ENCODE measurements around the gene LGR4. TPM values are rescaled to one million over a fixed set of nuclear protein-coding genes. Genes with fewer than 3 reads are reported as not detected.

The LGR4 gene
- total and polyA plus RNA-seq, 2 of the 13 experiments (the other 11 are each of a cell fraction or from before 2014, with no cell fraction given) = 42.1 to 68.7 TPM

DNA sequence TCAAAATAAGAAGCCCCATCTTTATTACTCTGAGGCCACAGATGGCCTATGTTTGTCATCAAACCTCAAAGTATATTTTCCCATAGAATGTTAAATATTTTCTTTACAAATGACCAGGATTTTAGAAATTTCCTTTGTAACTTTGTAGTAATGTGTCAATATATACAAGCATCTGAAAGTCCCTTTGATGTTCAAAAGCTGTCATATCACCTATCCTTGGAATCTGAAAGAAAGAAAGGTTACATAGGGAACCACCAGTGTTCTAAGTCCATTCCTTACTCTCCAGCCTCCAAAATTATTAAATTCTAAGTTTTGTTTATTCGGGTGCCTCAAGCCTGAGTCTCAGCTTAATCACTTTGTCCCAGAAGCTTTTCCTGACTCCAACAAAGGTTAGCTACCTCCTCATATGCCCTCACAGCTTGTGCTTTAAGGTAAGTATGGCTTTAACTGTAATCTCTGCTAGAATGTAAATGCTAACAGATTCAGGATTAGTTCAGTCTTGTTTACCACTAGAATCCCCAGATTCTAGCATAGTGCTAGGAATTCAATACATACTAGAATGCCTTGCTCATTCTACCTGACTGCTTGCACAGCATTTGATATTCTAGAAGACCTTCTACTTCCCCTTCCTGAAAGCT, 141.8 kb downstream of the LGR4 start (continued):
- TF ChIP-seq, protein P1, sequence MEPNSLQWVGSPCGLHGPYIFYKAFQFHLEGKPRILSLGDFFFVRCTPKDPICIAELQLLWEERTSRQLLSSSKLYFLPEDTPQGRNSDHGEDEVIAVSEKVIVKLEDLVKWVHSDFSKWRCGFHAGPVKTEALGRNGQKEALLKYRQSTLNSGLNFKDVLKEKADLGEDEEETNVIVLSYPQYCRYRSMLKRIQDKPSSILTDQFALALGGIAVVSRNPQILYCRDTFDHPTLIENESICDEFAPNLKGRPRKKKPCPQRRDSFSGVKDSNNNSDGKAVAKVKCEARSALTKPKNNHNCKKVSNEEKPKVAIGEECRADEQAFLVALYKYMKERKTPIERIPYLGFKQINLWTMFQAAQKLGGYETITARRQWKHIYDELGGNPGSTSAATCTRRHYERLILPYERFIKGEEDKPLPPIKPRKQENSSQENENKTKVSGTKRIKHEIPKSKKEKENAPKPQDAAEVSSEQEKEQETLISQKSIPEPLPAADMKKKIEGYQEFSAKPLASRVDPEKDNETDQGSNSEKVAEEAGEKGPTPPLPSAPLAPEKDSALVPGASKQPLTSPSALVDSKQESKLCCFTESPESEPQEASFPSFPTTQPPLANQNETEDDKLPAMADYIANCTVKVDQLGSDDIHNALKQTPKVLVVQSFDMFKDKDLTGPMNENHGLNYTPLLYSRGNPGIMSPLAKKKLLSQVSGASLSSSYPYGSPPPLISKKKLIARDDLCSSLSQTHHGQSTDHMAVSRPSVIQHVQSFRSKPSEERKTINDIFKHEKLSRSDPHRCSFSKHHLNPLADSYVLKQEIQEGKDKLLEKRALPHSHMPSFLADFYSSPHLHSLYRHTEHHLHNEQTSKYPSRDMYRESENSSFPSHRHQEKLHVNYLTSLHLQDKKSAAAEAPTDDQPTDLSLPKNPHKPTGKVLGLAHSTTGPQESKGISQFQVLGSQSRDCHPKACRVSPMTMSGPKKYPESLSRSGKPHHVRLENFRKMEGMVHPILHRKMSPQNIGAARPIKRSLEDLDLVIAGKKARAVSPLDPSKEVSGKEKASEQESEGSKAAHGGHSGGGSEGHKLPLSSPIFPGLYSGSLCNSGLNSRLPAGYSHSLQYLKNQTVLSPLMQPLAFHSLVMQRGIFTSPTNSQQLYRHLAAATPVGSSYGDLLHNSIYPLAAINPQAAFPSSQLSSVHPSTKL (CRISPR knock-in tag; IDR thresholded peaks at IDR 0.05) = peak; percentile 96
- TF ChIP-seq TMF1 (CRISPR knock-in tag; IDR thresholded peaks at IDR 0.05; ENCODE audit: low read depth) = no peak
- TF ChIP-seq ZNF644 (CRISPR knock-in tag; IDR thresholded peaks at IDR 0.05; ENCODE audit: low read depth) = no peak
- no peak for TF ChIP-seq ZNF33B (CRISPR knock-in tag; IDR thresholded peaks at IDR 0.05)
- TF ChIP-seq MIXL1 (CRISPR knock-in tag; IDR thresholded peaks at IDR 0.05) = peak; percentile 40; the same call in 1 of the 2 replicates
- TF ChIP-seq, protein P2, sequence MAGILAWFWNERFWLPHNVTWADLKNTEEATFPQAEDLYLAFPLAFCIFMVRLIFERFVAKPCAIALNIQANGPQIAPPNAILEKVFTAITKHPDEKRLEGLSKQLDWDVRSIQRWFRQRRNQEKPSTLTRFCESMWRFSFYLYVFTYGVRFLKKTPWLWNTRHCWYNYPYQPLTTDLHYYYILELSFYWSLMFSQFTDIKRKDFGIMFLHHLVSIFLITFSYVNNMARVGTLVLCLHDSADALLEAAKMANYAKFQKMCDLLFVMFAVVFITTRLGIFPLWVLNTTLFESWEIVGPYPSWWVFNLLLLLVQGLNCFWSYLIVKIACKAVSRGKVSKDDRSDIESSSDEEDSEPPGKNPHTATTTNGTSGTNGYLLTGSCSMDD (CRISPR knock-in tag; IDR thresholded peaks at IDR 0.05) = no peak
- 0 out of 2 replicates have a peak, but pooled peaks have one; percentile 30 for TF ChIP-seq ZNF256 (CRISPR knock-in tag; conservative IDR thresholded peaks at IDR 0.05)
- no peak for TF ChIP-seq ZNF282 (IDR thresholded peaks at IDR 0.05; ENCODE audit: partially characterized antibody)
- TF ChIP-seq ZNF430 (CRISPR knock-in tag; IDR thresholded peaks at IDR 0.05) = no peak
- TF ChIP-seq ZNF562 (CRISPR knock-in tag; IDR thresholded peaks at IDR 0.05; ENCODE audit: borderline replicate concordance) = no peak
- no peak for TF ChIP-seq ZBTB3 (CRISPR knock-in tag; IDR thresholded peaks at IDR 0.05; ENCODE audit: borderline replicate concordance, low read depth)
- no peak for TF ChIP-seq ZNF451 (CRISPR knock-in tag; IDR thresholded peaks at IDR 0.05)
- TF ChIP-seq MLLT10 (CRISPR knock-in tag; IDR thresholded peaks at IDR 0.05) = no peak
- TF ChIP-seq HOXD1 (CRISPR knock-in tag; IDR thresholded peaks at IDR 0.05) = no peak; the same call in 1 of the 2 replicates
- no peak for TF ChIP-seq CBX5 (CRISPR knock-in tag; IDR thresholded peaks at IDR 0.05; ENCODE audit: borderline replicate concordance)
- TF ChIP-seq, protein P3, sequence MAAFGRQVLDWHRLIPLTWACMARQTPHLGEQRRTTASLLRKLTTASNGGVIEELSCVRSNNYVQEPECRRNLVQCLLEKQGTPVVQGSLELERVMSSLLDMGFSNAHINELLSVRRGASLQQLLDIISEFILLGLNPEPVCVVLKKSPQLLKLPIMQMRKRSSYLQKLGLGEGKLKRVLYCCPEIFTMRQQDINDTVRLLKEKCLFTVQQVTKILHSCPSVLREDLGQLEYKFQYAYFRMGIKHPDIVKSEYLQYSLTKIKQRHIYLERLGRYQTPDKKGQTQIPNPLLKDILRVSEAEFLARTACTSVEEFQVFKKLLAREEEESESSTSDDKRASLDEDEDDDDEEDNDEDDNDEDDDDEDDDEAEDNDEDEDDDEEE (CRISPR knock-in tag; IDR thresholded peaks at IDR 0.05) = no peak
- TF ChIP-seq RFX3 (CRISPR knock-in tag; IDR thresholded peaks at IDR 0.05) = no peak
- TF ChIP-seq NR2F2 (IDR thresholded peaks at IDR 0.05; ENCODE audit: borderline replicate concordance, low read depth) = peak; percentile 38; the same call in 1 of the 2 replicates
- no peak for TF ChIP-seq ZNF496 (CRISPR knock-in tag; IDR thresholded peaks at IDR 0.05; ENCODE audit: insufficient replicate concordance)
- peak; percentile 66; the same call in 1 of the 2 replicates for TF ChIP-seq GATA4 (IDR thresholded peaks at IDR 0.05; ENCODE audit: borderline replicate concordance, low read depth)
- no peak for TF ChIP-seq ZNF546 (CRISPR knock-in tag; conservative IDR thresholded peaks at IDR 0.05)
- TF ChIP-seq TEAD3 (CRISPR knock-in tag; optimal IDR thresholded peaks at IDR 0.05; ENCODE audit: borderline replicate concordance) = peak; percentile 77
- no peak for TF ChIP-seq MYC (CRISPR knock-in tag; IDR thresholded peaks at IDR 0.05; ENCODE audit: borderline replicate concordance)
- TF ChIP-seq RFXAP (CRISPR knock-in tag; IDR thresholded peaks at IDR 0.05; ENCODE audit: borderline replicate concordance) = no peak
- TF ChIP-seq HNRNPUL1 (IDR thresholded peaks at IDR 0.05; ENCODE audit: low read depth, low read length) = no peak
- TF ChIP-seq, protein P4, sequence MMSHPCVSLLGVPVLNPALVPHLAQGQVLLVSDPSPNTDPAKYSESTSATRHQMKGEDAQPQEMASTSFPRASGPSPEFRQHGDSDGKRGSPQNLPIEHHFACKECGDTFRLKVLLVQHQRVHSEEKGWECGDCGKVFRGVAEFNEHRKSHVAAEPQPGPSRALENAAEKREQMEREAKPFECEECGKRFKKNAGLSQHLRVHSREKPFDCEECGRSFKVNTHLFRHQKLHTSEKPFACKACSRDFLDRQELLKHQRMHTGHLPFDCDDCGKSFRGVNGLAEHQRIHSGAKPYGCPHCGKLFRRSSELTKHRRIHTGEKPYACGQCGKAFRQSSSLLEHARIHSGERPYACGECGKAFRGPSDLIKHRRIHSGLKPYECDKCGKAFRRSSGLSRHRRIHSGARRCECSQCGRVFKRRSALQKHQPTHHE (CRISPR knock-in tag; IDR thresholded peaks at IDR 0.05; ENCODE audit: borderline replicate concordance) = no peak

Measured in HepG2 (cell line).